Stimulated activated naive B cell treated with anti-CD40 and anti-IgM and Interleukin-4, amounts not matched to agents 10 μg/mL and 1 μg/mL and 100 μg/mL, for 72 hours (primary cell): ENCODE data around the gene FAM83F.

Experiments used
- ATAC-seq, 2 donors: fragments of 150-1000 bp; cut with Tn5 transposase; replicated peaks; 2 replicates each; pipeline ENCODE4 v1.10.0; 2021; ENCODE audit warnings: moderate library complexity in 1 of 2
- DNase-seq: peaks from one replicate; pipeline ENCODE4 v3.0.0; 2021
- H3K27ac Mint-ChIP-seq: one replicate; pipeline ENCODE4 v1.8.0; 2022; ENCODE audit warnings: mild to moderate bottlenecking, mixed read lengths
- H3K27me3 Mint-ChIP-seq, 2 donors: one replicate each; pipeline ENCODE4 v1.8.0; 2022; ENCODE audit warnings: mixed read lengths in 2 of 2
- H3K36me3 Mint-ChIP-seq, 2 donors: one replicate each; pipeline ENCODE4 v1.8.0; 2022; ENCODE audit warnings: mixed read lengths in 2 of 2, mild to moderate bottlenecking in 1 of 2
- H3K4me1 Mint-ChIP-seq, 2 donors: one replicate each; pipeline ENCODE4 v1.8.0; 2022; ENCODE audit warnings: mixed read lengths in 2 of 2, mild to moderate bottlenecking in 1 of 2
- H3K4me3 Mint-ChIP-seq, 2 donors: one replicate each; pipeline ENCODE4 v1.8.0; 2022; ENCODE audit warnings: mild to moderate bottlenecking in 2 of 2, mixed read lengths in 2 of 2, moderate library complexity in 1 of 2
- H3K9me3 Mint-ChIP-seq, 2 donors: one replicate each; pipeline ENCODE4 v1.8.0; 2022; ENCODE audit warnings: mixed read lengths in 2 of 2, mild to moderate bottlenecking in 1 of 2

The FAM83F gene

GRCh38 chr22:40007853-40008710, 13.3 kb downstream of the FAM83F start:
- no peak for ATAC-seq
- DNase-seq: no peak
- Mint-ChIP-seq H3K36me3 (no peaks in the 10 kb centered on the region), H3K27me3 (peaks cover 51 to 60% of the 10 kb centered on the region in 2 donors), H3K9me3 (no peaks in the 10 kb centered on the region), H3K27ac (no peak overlapping the region), H3K4me3 (no peak overlapping the region), H3K4me1 (peaks cover 0 to 1% of the 10 kb centered on the region in 2 donors)

GRCh38 chr22:40008726-40009291, 14.1 kb downstream of the FAM83F start:
- Mint-ChIP-seq H3K4me1 (peaks cover 0 to 1% of the 10 kb centered on the region in 2 donors), H3K4me3 (no peak overlapping the region), H3K36me3 (no peaks in the 10 kb centered on the region), H3K9me3 (no peaks in the 10 kb centered on the region), H3K27me3 (peaks cover 54 to 60% of the 10 kb centered on the region in 2 donors), H3K27ac (no peak overlapping the region)
- ATAC-seq: no peak
- DNase-seq: no peak

GRCh38 chr22:40009292-40009774, 14.6 kb downstream of the FAM83F start:
- no peak for DNase-seq
- peaks cover 0 to 1% of the 10 kb centered on the region in 2 donors for H3K4me1 Mint-ChIP-seq
- H3K36me3 Mint-ChIP-seq: no peaks in the 10 kb centered on the region
- peaks cover 54 to 60% of the 10 kb centered on the region in 2 donors for H3K27me3 Mint-ChIP-seq
- H3K4me3 Mint-ChIP-seq: no peak overlapping the region
- H3K9me3 Mint-ChIP-seq: no peaks in the 10 kb centered on the region
- H3K27ac Mint-ChIP-seq: no peak overlapping the region
- no peak for ATAC-seq

- Mint-ChIP-seq H3K27me3 (peaks cover 50 to 54% of the 10 kb centered on the region in 2 donors), H3K9me3 (no peaks in the 10 kb centered on the region), H3K4me3 (no peak overlapping the region), H3K36me3 (no peaks in the 10 kb centered on the region), H3K27ac (no peak overlapping the region), H3K4me1 (peaks cover 0 to 1% of the 10 kb centered on the region in 2 donors)
- DNase-seq (no peak), ATAC-seq (no peak)
Measured at GRCh38 chr22:40009951-40010671, 15.4 kb downstream of the FAM83F start.

GRCh38 chr22:40010746-40011145, 16.0 kb downstream of the FAM83F start:
- DNase-seq: no peak
- Mint-ChIP-seq H3K4me1 (peaks cover 0 to 1% of the 10 kb centered on the region in 2 donors), H3K4me3 (no peak overlapping the region), H3K27ac (no peak overlapping the region), H3K36me3 (no peaks in the 10 kb centered on the region), H3K27me3 (peaks cover 48 to 53% of the 10 kb centered on the region in 2 donors), H3K9me3 (no peaks in the 10 kb centered on the region)
- no peak for ATAC-seq

- H3K4me1 Mint-ChIP-seq: peaks cover 0 to 1% of the 10 kb centered on the region in 2 donors
Measured at GRCh38 chr22:40014667-40015248, 20.0 kb downstream of the FAM83F start.

GRCh38 chr22:40015358-40015976, 20.7 kb downstream of the FAM83F start:
- Mint-ChIP-seq H3K4me3 (no peak overlapping the region), H3K27ac (no peak overlapping the region), H3K4me1 (no peaks in the 10 kb centered on the region), H3K36me3 (no peaks in the 10 kb centered on the region), H3K27me3 (peaks cover 19 to 24% of the 10 kb centered on the region in 2 donors), H3K9me3 (no peaks in the 10 kb centered on the region)
- ATAC-seq: no peak
- no peak for DNase-seq

More at GRCh38 chr22:40014667-40015248, 20.0 kb downstream of the FAM83F start:
- peaks cover 26 to 31% of the 10 kb centered on the region in 2 donors for H3K27me3 Mint-ChIP-seq
- DNase-seq: no peak
- no peak overlapping the region for H3K27ac Mint-ChIP-seq
- no peak for ATAC-seq
- H3K36me3 Mint-ChIP-seq: no peaks in the 10 kb centered on the region
- H3K4me3 Mint-ChIP-seq: no peak overlapping the region
- H3K9me3 Mint-ChIP-seq: no peaks in the 10 kb centered on the region

GRCh38 chr22:40018051-40018450, 23.3 kb downstream of the FAM83F start:
- no peaks in the 10 kb centered on the region for H3K9me3 Mint-ChIP-seq
- H3K27ac Mint-ChIP-seq: no peak overlapping the region

GRCh38 chr22:40019100-40019499, 24.3 kb downstream of the FAM83F start:
- peaks cover 4 to 11% of the 10 kb centered on the region in 2 donors for H3K27me3 Mint-ChIP-seq
- DNase-seq: no peak
- H3K9me3 Mint-ChIP-seq: no peaks in the 10 kb centered on the region
- no peak overlapping the region for H3K4me3 Mint-ChIP-seq
- no peak for ATAC-seq
- peak overlapping the region; percentile 14 for H3K27ac Mint-ChIP-seq
- peaks cover 2 to 3% of the 10 kb centered on the region in 2 donors for H3K4me1 Mint-ChIP-seq
- H3K36me3 Mint-ChIP-seq: no peaks in the 10 kb centered on the region

More at GRCh38 chr22:40018051-40018450, 23.3 kb downstream of the FAM83F start:
- Mint-ChIP-seq H3K27me3 (peaks cover 6 to 8% of the 10 kb centered on the region in 2 donors), H3K36me3 (no peaks in the 10 kb centered on the region), H3K4me3 (no peak overlapping the region), H3K4me1 (peaks cover 0 to 2% of the 10 kb centered on the region in 2 donors)
- DNase-seq (no peak), ATAC-seq (no peak)

- no peaks in the 10 kb centered on the region for H3K36me3 Mint-ChIP-seq
- no peak for DNase-seq
- peaks cover 0 to 11% of the 10 kb centered on the region in 2 donors for H3K27me3 Mint-ChIP-seq
- no peak overlapping the region for H3K4me3 Mint-ChIP-seq
- ATAC-seq: no peak
- H3K9me3 Mint-ChIP-seq: no peaks in the 10 kb centered on the region
- H3K27ac Mint-ChIP-seq: no peak overlapping the region
- H3K4me1 Mint-ChIP-seq: peaks cover 6 to 11% of the 10 kb centered on the region in 2 donors
Measured at GRCh38 chr22:40020956-40021355, 26.2 kb downstream of the FAM83F start.

- Mint-ChIP-seq H3K4me1 (peaks cover 6 to 11% of the 10 kb centered on the region in 2 donors), H3K36me3 (no peaks in the 10 kb centered on the region), H3K4me3 (no peak overlapping the region), H3K9me3 (no peaks in the 10 kb centered on the region), H3K27ac (no peak overlapping the region), H3K27me3 (peaks cover 0 to 11% of the 10 kb centered on the region in 2 donors)
- DNase-seq (no peak), ATAC-seq (no peak)
Measured at GRCh38 chr22:40021401-40022000, 26.7 kb downstream of the FAM83F start.

GRCh38 chr22:40022536-40023240, 27.9 kb downstream of the FAM83F start:
- Mint-ChIP-seq H3K27ac (no peak overlapping the region), H3K4me3 (no peak overlapping the region), H3K36me3 (no peaks in the 10 kb centered on the region), H3K9me3 (no peaks in the 10 kb centered on the region), H3K4me1 (peaks cover 6 to 11% of the 10 kb centered on the region in 2 donors), H3K27me3 (peaks cover 0 to 11% of the 10 kb centered on the region in 2 donors)
- ATAC-seq (no peak), DNase-seq (no peak)

GRCh38 chr22:40023341-40023841, 28.6 kb downstream of the FAM83F start:
- Mint-ChIP-seq H3K27ac (no peak overlapping the region), H3K27me3 (peaks cover 0 to 11% of the 10 kb centered on the region in 2 donors), H3K4me1 (peaks cover 6 to 11% of the 10 kb centered on the region in 2 donors), H3K4me3 (no peak overlapping the region), H3K36me3 (no peaks in the 10 kb centered on the region), H3K9me3 (no peaks in the 10 kb centered on the region)
- DNase-seq (no peak), ATAC-seq (no peak)
